Putamen (tissue), 1 donor: ENCODE results near the gene TBPL2.
A peak's percentile ranks its signal among the peaks of the same experiment; 100 is the strongest.
"Not testable (repeated sequence)": the region's sequence is repeated elsewhere in the genome, so short reads cannot be mapped to it uniquely, and the experiment has no call there.

ENCODE experiments used
- DNase-seq: peaks from one replicate; pipeline ENCODE4 v3.0.0-alpha.2; 2016; ENCODE audit warnings: low spot score

Gene TBPL2

DNA sequence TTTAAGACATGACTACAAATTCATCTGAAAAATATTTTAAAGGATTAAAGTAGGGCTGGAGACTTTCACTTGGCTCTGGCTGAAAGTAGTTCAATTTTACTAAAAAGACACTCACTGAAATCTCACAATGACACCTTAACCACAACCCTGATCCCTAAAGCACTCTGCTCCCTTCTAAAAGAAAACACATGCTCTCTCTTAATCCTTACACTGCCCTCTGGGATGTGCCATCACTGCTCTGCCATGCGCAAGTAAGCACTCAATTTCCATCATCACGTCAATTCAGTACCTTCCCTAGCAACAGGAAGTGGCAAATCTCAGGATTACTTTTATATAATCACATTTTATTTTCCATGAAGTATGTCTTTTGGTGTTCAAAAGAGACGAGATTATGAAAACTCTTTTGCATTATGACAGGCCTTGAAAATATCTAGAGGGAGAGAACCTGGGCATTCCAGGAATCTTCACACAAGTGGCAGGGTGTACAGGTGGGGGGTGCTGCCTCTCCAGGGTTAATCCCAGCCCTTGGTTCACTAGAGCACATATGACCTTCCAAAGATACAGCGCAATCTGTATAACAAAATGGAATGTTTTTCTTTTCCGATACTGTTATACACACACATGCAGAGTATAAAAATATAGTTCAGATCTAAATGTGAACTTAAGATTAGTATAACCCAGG, 36.1 kb downstream of the TBPL2 start:
- no peak for DNase-seq

DNA sequence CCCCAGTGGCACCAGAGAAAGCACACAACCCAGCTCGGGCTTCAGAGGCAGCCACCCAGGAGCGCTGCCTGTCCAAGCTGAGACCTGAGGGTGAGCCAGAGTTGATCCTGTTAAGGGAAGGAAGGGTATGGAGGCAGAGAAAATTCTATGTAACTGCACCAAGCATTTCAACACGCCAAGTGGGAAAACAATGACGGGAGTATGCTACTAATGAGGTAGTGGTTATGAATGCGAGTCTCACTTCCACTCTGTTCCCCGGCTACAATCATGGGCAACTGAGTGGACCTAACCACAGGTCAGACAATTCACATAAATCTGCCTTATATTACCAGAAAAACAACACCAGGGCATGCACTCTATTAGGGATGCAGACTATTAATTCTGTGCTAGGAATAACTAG, 38.7 kb downstream of the TBPL2 start:
- DNase-seq, result no peak

DNA sequence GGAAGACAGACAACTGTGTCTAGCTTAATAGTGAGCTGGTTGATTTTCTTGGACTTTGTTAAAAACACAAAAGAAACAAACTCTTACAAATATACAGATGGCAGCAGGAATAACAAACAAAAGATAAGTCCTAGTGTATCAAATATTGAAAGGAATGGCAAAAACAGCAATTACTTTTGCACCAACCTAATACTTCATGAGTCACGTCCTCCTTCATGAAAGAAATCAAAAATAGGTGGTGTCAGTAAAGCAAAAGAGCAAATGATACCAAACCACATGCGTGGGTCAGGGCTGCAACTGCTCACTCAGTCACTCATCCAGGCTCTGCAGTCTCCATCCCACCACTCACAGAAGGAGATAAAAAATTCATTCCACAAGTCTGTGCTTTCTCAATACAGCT, 40.6 kb downstream of the TBPL2 start:
- no peak for DNase-seq

- no peak for DNase-seq
These were observed 41.2 kb downstream of the TBPL2 start for GRCh38 chr14:55399183-55399582.

DNA sequence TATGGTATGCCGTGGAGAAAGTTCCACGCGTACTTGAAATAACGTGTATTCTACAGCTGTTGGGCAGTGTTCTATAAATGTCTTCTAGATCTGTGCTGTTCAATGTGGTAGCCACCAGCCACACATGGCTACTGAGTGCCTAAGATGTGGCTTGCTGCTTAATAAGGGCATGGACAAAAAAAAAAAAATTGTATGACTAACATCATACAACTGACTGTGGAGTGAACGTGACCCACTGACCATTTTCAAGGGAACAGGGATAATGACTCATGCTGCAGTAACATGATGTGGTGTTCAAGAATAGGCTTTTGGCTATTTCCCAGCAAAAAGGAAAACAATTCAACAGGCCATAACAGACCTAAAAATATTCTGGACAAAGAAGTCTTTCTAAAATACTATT, 41.7 kb downstream of the TBPL2 start:
- peak; percentile 5 for DNase-seq

- DNase-seq, result no peak
These were observed 51.1 kb downstream of the TBPL2 start for GRCh38 chr14:55389330-55389729.

GRCh38 chr14:55388160-55388559, 52.3 kb downstream of the TBPL2 start:
- no peak for DNase-seq

GRCh38 chr14:55387121-55387520, 53.3 kb downstream of the TBPL2 start:
- DNase-seq, result no peak

DNA sequence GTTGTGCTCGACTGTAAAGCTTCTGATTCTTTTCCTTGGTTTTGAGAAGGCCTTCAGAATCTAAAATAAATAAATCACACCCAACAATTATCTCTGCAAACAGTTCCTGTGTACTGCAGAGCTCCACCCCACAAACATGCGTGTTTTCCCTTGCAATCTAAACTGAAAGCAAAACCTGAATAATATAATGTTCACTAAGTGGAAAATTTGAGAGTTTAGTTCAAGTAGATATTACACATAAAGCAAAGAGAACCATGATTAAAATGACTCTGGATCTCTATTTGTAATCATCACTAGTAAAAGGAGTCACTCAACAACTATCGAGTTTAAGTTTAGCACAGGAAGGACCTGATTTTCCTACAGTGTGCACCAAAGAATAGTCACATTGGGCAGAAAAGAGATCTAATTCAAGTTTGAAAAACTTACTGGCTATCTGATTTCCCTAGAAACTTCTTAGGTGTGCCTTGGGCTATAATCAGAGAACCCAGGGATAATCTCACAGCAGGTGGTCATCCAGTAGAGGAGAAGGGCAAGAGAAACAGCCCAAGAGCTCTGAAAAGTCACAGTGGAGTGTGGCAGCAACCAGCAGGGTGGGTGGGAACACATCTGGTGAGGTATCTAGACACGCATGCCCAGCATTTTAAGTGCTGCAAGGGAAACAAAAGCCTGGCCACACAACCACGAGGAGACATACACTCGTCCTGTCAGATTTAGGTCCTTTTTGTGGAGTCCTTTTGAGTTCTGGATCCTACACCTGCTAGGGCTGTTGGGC, 54.2 kb downstream of the TBPL2 start:
- DNase-seq, result no peak

DNA sequence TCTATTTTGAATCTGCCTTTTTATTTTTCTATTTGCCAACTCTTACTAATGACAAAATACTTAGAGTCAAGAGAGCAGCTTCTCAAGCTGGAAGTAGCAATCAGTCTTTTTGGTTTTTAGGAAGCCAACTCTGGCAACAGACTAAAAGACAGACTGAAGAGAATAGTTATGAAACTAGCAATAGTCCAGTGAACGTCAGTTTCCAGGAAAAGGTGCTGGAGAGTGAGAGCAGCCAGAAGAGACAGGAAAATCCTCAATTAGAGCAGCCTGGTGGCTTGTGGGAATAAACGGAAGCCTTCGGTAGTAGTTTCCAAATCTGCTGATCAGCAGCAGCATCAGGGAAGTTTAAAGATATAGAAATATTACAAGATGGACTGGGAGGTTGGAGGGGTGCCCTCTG, 55.9 kb downstream of the TBPL2 start:
- no peak for DNase-seq

DNA sequence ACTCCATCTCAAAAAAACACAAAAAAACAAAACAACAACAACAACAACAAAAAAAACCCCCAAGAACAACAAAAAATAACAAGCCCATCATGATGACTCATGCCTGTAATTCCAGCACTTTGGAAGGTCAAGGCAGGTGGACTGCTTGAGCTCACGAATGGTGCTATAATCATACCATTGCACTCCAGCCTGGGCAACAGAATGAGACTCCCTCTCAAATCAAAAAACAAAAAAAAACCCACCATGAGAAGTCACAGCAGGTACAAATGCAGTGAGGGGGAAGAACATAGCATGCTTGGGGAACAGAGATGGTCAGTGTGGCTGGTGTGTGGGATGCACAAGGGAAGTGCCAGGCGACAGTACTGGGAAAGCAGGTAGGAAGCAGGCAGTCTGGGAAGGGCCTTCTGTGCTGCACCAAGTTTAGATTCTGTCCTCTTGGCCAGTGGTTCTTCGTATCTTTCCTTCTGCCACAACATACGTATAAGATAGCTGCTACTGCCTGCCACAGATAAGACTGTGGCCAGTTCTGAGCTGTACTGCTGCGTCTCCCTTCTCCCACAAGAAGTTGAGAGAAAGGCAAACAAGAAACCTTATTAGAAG, 56.8 kb downstream of the TBPL2 start:
- DNase-seq, result no peak

- DNase-seq, result not testable (repeated sequence)
These were observed 57.4 kb downstream of the TBPL2 start for GRCh38 chr14:55383056-55383466.

DNA sequence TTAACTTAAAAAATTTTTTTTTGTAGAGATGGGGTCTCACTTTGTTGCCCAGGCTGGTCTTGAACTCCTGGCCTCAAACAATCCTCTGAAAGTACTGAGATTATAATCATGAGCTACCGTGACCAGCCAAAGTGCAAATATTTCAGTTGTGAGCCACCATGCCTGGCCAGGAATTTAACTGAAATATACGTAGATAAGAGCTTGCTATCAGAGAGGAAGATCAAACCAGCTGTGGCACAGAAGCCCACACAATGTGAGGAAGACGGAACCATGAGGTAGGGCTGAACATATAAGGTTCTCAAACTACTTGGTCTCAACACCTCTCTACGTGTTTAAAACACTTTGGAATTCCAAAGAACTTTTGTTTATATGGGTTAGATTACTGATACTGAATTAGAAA, 57.9 kb downstream of the TBPL2 start:
- DNase-seq, result no peak

- no peak for DNase-seq
These were observed 58.9 kb downstream of the TBPL2 start for GRCh38 chr14:55381561-55381960.

GRCh38 chr14:55381040-55381439, 59.4 kb downstream of the TBPL2 start:
- no peak for DNase-seq

DNA sequence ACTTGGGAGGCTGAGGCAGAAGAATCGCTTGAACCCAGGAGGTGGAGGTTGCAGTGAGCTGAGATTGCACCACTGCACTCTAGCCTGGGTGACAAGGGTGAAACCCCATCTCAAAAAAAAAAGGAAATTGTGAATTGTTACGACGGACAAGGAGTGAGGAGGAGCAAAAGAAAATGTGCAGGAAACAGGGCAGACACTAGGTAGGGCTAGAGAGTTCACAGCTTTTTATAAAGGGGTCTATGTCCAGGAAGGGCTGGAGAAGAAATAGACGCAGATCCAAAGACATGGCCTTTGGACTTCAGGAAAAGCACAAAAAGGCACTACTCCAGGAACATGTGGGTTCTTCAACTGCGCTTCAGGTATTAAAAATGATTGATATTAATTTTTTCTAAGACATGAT, 63.2 kb downstream of the TBPL2 start:
- no peak for DNase-seq

DNA sequence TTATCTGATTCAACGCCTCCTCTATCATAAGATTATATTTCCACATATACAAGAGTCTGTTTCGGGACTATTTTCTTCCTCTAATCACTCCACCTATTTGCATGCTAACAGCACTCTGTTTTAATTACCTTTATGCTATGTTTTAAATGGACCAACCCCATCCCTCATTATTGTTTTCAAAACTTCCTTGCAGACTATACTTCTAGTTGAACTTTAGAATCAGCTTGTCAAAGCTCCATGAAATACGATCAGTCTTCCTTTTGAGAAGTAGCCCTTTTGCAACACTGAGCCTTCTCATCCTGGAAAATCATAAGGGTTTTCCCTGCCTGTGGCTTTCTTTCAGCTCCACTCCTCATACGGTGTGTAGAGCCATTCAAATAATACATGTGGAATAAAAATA, 65.6 kb downstream of the TBPL2 start:
- no peak for DNase-seq

DNA sequence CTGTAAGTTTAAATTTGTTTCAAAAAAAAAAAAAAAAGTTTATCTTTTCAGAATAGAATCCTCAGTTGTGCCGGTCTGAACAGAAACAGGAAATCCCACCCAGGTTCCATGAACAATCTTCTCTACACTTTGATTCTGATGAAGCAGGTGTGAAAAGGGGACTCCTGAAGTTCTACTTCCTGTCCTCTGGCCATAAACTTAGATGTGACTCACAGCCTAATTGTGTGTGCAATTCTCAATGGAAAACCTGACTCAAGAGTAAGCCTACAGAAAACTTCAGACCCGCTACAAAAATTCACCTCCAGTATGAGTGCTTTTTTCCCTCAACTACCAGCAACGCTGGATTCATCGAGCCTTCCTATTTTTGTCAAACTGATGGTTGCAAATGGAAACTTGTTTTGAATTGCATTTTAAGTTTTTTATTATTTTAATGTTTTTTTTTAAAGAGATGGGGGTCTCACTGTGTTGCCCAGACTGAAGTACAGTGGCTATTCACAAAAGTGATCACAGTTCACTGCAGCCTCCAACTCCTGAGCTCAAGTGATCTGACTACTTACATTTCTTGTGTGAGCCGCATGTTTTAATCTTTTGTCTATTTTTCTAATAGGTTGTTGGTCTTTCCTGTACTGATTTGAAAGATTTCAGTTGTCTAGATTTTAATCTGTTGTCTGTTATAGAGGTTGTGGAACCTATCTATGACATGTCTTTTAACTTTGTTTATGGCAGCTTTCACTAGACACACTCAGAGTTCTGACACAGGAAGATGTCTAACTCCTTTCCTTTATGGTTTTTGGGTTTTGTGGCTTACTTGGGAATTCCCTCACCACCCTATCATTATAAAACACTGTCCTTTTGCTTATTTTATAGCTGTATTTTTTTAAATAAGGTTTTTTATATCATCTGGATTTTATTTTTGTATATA, 66.4 kb downstream of the TBPL2 start:
- no peak for DNase-seq

- DNase-seq, result no peak
These were observed 67.6 kb downstream of the TBPL2 start for GRCh38 chr14:55372825-55373224.

- DNase-seq, result no peak
These were observed 68.0 kb downstream of the TBPL2 start for GRCh38 chr14:55372423-55372822.

DNA sequence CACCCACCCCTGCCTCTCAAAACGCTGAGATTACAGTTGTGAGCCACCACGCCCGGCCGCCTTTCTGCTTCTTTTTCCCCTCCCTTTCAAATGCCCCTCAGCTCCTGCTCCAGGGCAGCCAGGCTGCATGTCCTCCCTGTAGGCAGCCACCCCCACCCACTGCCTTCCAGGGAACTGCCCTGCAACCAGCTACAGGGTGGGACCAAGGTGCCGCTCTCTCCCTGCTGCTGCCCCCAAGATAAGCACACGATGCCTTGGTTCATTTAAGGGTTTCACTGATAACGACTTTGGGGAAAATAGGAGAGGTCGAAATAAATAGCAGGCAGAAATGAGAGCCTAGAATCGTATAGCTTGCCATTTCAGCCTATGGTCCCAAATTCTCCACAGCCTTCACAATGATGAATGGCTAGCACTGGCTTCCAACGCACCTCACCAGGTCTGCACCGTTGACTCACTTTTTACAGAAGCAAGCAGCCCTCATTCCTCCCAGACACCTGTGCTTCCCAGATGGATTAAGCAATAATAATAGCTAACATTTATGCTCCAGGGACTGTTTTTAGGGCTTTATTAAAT, 69.4 kb downstream of the TBPL2 start:
- DNase-seq, result no peak

DNA sequence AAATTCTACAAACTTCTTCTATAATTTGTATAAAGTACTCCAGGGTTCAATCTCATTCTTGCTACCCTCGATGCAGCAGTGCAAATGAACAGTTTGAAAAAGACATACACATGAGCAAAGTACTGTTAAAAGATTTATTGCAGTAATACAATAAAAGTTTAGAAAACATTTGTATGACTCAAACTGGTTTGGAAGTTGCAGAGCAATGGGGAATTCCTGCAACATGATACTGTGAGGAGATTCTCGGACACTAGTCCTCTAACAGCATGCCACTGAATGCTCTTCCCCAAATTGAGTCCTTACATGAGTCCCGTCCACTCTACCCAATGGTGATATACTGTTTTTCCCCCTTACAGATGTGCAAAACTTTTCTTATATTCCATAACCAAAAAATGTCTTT, 74.1 kb downstream of the TBPL2 start:
- DNase-seq, result no peak
